Mucosa of rectum (tissue), 2 donors: ENCODE results near the gene LSS.

Experiments
- H3K27ac ChIP-seq, 2 donors: one replicate each; pipeline ENCODE4 v1.7.0; 2013; ENCODE audit warnings: inconsistent platforms in 2 of 2, low read depth in 2 of 2, low read length in 2 of 2
- H3K27me3 ChIP-seq, 2 donors: one replicate each; pipeline ENCODE4 v1.7.0; 2013; ENCODE audit warnings: low read length in 2 of 2; ENCODE audit not compliant: control insufficient read depth in 2 of 2, insufficient read depth in 2 of 2
- H3K36me3 ChIP-seq, 2 donors: one replicate each; pipeline ENCODE4 v1.7.0; 2013; ENCODE audit warnings: low read length in 2 of 2; ENCODE audit not compliant: control insufficient read depth in 2 of 2, insufficient read depth in 2 of 2
- H3K4me1 ChIP-seq, 2 donors: one replicate each; pipeline ENCODE4 v1.7.0; 2013; ENCODE audit warnings: low read length in 2 of 2, mild to moderate bottlenecking in 1 of 2; ENCODE audit not compliant: control insufficient read depth in 2 of 2, insufficient read depth in 2 of 2
- H3K4me3 ChIP-seq, 2 donors: one replicate each; pipeline ENCODE4 v1.7.0; 2013; ENCODE audit warnings: low read length in 2 of 2
- H3K9ac ChIP-seq, 2 donors: one replicate each; pipeline ENCODE4 v1.7.0; 2013; ENCODE audit warnings: low read length in 2 of 2, low read depth in 1 of 2, mild to moderate bottlenecking in 1 of 2
- H3K9me3 ChIP-seq, 2 donors: one replicate each; pipeline ENCODE4 v1.7.0; 2013; ENCODE audit warnings: low read length in 2 of 2; ENCODE audit not compliant: control insufficient read depth in 2 of 2
- donor health status: healthy.
- donor health status: Normal muscosa, but diverticular disease.

The LSS gene

DNA sequence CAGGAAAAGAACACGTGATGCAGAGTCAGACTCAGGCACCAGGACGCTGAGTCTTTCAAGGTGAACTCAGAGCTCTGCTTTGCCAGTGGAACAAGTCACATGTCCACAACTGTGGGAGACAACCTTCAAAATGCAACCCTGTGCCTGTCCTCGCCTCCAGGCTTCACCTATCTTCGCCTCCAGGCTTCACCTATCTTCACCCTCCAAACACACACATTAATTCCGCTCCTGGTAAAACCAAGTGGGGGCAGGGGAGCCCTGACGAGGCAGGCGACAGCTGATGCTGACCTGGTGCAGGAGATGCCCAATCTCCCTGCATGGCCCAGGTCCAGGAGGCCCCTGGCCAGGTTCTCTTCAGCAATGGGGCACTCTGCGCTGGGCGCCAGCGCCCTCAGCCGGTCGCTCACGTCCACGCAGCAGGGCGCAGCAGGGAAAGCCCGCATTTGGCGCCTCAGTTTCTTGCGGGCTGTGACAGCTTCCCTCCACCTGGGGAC lies 28.0 kb upstream of the LSS start:
- Histone ChIP-seq H3K9ac (no peak overlapping the region), H3K9me3 (no peaks in the 10 kb centered on the region), H3K4me1 (no peaks in the 10 kb centered on the region), H3K27ac (no peak overlapping the region), H3K36me3 (peaks cover 67 to 84% of the 10 kb centered on the region in 2 donors), H3K4me3 (no peak overlapping the region), H3K27me3 (no peaks in the 10 kb centered on the region)

DNA sequence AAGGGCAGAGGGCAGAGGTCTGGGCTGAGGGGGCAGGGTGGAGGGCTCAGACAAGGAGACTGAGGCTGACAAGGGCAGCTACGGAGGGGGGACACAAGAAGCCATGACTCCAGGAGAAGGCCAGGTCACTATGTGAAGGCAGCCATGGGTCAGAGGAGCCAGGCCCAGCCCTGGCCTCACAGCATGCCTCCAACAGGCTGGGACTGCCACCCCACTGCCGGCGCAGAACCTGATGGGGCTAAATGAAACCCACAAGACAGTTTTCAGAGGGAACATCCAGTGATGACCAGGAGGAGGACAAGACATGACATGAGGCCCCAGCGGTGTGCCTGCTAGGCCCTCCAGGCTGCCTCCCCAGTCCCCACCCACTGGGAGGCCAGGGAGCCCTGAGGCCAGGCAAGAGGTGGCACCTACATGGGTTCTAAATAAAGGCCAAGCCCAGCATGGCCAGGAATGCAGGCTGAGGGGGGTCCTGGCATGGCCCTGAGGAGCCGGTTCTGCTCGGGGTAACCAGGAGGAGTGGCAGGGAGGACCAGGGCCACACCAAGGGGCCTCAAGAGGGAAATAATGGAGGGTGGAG lies 27.3 kb upstream of the LSS start:
- no peaks in the 10 kb centered on the region for H3K9me3 ChIP-seq
- peaks cover 69 to 83% of the 10 kb centered on the region in 2 donors for H3K36me3 ChIP-seq
- no peak overlapping the region for H3K27ac ChIP-seq
- H3K27me3 ChIP-seq, result no peaks in the 10 kb centered on the region
- no peak overlapping the region for H3K9ac ChIP-seq
- no peaks in the 10 kb centered on the region for H3K4me1 ChIP-seq
- H3K4me3 ChIP-seq, result no peak overlapping the region

DNA sequence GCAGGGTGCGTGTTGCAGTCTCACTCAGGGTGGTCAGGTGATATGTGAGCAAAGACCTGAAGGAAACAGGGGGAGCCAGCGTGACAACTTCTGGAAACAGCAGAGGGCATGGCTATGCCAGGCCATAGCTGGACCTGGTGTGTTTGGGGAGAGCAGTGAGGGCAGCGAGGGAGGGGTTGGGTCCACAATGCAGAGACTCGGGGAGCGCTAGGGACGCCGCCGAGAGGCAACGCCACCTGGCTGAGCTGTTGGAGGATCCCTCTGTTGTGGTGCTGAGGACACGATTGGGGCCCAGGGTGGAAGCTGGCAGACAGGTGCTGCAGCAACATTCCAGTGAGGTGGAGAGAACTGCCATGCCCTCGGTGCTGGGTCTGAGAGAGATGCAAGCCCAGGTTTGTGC lies 26.6 kb upstream of the LSS start:
- no peaks in the 10 kb centered on the region for H3K4me1 ChIP-seq
- no peak overlapping the region for H3K9ac ChIP-seq
- no peaks in the 10 kb centered on the region for H3K27me3 ChIP-seq
- no peak overlapping the region for H3K4me3 ChIP-seq
- peaks cover 70 to 81% of the 10 kb centered on the region in 2 donors for H3K36me3 ChIP-seq
- H3K27ac ChIP-seq, result no peak overlapping the region
- no peaks in the 10 kb centered on the region for H3K9me3 ChIP-seq

DNA sequence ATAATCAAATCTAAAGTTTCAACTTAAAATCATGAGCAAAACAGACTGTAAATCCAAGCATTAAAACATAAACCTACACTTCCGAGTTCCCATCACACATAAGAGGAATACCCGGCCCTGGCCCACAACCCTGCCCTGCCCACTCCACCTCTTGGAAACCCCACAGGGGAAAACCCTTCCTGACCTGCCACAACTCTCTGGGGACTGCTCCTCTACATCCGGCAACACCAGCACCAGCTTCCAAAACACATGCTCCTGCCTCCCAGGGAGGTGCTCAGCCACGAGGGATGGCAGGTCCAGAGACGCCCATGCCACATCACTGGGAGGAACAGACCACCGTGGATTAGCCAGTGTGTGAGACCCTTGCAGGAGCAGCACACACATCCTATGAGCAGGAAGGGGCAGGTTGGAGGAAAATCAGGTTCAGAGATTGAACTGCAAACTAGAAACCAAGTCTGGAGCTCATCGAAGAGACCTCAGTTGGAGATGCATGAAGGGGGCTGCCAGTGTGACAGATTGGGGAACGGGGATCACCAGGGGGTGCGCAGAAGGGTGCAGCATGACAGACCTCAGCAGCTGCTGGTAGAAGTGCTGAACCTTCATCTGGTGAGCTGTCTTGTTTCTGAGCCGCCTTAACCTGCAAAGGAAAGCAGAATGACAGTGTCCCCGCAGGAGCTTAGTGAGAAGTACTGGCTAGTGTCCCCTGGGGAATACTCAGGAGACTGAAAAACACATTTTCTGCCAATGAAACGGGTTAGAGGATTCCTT lies 25.8 kb upstream of the LSS start:
- H3K36me3 ChIP-seq, result peaks cover 76 to 83% of the 10 kb centered on the region in 2 donors
- no peaks in the 10 kb centered on the region for H3K4me1 ChIP-seq
- no peaks in the 10 kb centered on the region for H3K27me3 ChIP-seq
- H3K4me3 ChIP-seq, result no peak overlapping the region
- H3K27ac ChIP-seq, result peak overlapping the region in 1 of 2 donors; percentile 13
- no peaks in the 10 kb centered on the region for H3K9me3 ChIP-seq
- H3K9ac ChIP-seq, result no peak overlapping the region

DNA sequence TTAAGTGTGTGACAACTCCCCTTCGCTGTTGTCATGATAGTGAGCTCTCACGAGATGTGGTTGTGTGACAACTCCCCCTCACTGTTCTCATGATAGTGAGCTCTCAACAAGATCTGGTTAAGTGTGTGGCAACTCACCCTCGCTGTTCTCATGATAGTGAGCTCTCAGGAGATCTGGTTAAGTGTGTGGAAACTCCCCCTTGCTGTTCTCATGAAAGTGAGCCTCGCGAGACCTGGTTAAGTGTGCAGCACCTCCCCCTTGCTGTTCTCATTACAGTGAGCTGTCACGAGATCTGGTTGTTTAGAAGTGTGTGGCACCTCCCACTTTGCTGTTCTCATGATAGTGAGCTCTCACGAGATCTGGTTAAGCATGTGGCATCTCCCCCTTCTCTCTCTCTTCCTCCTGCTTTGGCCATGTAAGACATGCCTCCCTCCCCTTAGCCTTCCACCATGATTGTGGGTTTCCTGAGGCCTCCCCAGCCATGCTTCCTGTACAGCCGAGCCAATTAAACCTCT lies 25.1 kb upstream of the LSS start:
- Histone ChIP-seq H3K27ac (no peak overlapping the region), H3K4me1 (no peaks in the 10 kb centered on the region), H3K4me3 (no peak overlapping the region), H3K9me3 (no peaks in the 10 kb centered on the region), H3K27me3 (no peaks in the 10 kb centered on the region), H3K9ac (no peak overlapping the region), H3K36me3 (peaks cover 78 to 86% of the 10 kb centered on the region in 2 donors)

DNA sequence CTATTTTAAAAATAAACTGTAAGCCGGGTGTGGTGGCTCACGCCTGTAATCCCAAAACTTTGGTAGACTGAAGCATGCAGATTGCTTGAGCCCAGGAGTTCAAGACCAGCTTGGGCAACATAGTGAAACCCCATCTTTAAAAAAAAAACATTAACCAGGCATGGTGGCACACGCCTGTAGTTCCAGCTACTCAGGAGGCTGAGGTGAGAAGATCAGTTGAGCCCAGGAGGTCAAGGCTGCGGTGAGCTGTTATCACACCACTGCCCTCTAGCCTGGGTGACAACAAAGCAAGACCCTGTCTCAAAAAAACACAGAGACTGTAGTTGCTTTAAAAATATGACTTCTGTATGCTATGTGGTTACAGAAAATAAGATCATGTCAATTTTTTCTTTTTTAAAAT lies 24.3 kb upstream of the LSS start:
- peaks cover 75 to 80% of the 10 kb centered on the region in 2 donors for H3K36me3 ChIP-seq
- no peaks in the 10 kb centered on the region for H3K4me1 ChIP-seq
- H3K27ac ChIP-seq, result no peak overlapping the region
- no peak overlapping the region for H3K4me3 ChIP-seq
- H3K9ac ChIP-seq, result no peak overlapping the region
- no peaks in the 10 kb centered on the region for H3K27me3 ChIP-seq
- no peaks in the 10 kb centered on the region for H3K9me3 ChIP-seq

DNA sequence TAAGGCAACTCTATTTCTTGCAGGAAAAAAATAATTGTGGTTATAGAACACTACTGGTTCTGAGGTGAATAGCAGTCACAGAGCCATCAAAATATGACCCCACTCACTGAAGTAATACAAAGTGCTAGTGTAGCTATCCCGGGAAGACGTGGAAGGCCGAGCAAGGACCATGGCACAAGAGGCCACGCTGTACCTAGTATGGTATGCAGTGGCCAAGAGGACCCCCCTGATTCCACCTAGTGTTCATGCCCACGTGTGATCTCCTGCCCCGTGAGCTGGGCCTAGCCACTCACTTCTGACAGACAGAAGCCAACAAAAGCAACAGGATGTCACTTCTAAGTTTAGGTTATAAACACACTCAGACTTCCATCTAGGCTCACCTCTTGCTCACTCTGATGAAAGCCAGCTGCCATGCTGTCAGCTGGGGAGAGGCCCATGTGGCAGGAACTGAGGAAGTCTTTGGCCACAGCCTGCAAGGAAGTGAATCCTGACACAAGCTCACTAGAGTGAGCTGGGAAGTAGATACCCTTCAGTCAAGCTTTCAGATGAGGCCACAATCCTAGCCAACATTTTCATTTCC lies 21.7 kb upstream of the LSS start:
- no peaks in the 10 kb centered on the region for H3K27me3 ChIP-seq
- H3K4me1 ChIP-seq, result no peaks in the 10 kb centered on the region
- H3K36me3 ChIP-seq, result peaks cover 63 to 74% of the 10 kb centered on the region in 2 donors
- H3K27ac ChIP-seq, result no peak overlapping the region
- no peak overlapping the region for H3K4me3 ChIP-seq
- no peaks in the 10 kb centered on the region for H3K9me3 ChIP-seq
- H3K9ac ChIP-seq, result no peak overlapping the region

DNA sequence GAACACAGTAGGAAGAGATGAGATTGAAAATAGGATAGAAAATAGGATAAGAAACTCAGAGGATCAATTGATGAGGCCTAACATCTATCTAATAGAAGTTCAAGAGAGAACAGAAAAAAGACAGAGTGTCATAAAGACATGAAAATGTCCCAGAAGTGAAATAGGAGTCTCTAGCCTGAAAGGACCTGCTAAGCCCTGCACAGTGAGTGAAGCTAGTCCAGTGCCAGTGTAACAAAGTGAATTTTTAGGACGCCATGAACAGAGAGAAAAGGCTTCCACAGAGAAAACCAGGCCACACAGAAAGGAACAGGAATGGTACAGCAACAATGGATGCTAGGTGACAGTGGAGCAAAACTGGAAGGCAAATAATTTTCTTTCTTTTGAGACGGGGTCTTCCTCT lies 20.3 kb upstream of the LSS start:
- no peaks in the 10 kb centered on the region for H3K9me3 ChIP-seq
- H3K4me3 ChIP-seq, result no peak overlapping the region
- no peak overlapping the region for H3K9ac ChIP-seq
- H3K4me1 ChIP-seq, result no peaks in the 10 kb centered on the region
- H3K36me3 ChIP-seq, result peaks cover 65 to 74% of the 10 kb centered on the region in 2 donors
- no peak overlapping the region for H3K27ac ChIP-seq
- no peaks in the 10 kb centered on the region for H3K27me3 ChIP-seq

DNA sequence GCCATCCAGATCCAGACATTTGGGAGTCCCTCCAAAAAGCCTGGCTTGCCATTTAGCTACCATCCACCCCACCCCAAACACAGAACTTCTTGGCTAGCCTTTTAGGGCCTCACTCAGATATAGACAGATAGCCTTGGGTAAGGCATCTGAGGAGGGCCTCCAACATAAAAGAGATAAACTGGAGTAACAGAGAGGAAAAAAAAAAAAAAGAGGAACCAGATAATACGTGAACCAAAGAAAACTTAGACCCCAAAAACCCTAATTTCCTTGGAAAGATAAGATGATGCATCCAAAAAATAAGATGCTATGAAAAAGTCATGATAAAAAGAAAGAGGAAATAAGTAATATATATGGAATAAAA lies 19.8 kb upstream of the LSS start:
- no peak overlapping the region for H3K27ac ChIP-seq
- H3K4me3 ChIP-seq, result no peak overlapping the region
- no peaks in the 10 kb centered on the region for H3K27me3 ChIP-seq
- no peak overlapping the region for H3K9ac ChIP-seq
- no peaks in the 10 kb centered on the region for H3K4me1 ChIP-seq
- no peaks in the 10 kb centered on the region for H3K9me3 ChIP-seq
- peaks cover 65 to 74% of the 10 kb centered on the region in 2 donors for H3K36me3 ChIP-seq

DNA sequence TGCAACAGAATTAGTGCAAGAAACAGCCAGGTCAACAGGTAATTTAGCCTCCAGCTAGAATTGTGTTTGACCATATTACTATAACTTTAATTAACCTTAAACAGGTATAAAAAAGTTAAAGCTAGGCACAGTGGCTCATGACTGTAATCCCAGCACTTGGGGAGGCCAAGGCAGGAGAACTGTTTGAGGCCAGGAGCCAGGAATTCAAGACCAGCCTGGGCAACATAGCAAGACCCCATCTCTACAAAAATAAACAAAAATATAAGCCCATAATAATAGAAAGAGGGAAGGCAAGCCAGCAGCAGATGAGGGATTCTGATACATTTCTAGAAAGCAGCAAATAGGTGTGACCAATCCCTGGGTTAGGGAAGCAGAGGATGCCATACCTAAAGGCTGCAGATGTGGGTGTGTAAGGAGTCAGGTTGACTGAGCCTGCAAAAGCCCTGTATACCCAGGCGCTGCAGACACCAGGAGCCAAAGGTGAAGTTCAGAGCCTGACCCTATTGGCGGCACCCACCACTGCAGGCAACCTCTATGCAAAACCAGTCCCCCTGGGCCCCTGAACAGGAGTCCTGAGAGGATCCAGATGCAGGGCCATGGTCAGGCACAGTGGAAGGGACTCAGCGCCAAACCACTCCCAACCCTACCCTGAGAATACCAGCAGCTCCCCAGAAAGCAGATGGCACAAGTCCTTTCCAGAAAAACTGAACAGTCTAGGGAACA lies 19.3 kb upstream of the LSS start:
- peaks cover 69 to 75% of the 10 kb centered on the region in 2 donors for H3K36me3 ChIP-seq
- no peak overlapping the region for H3K4me3 ChIP-seq
- no peak overlapping the region for H3K27ac ChIP-seq
- H3K27me3 ChIP-seq, result no peaks in the 10 kb centered on the region
- H3K9ac ChIP-seq, result no peak overlapping the region
- no peaks in the 10 kb centered on the region for H3K4me1 ChIP-seq
- no peaks in the 10 kb centered on the region for H3K9me3 ChIP-seq
